GM19193 (cell line): ENCODE data around the gene SORD.

Experiments used
- POLR2A ChIP-seq: IDR thresholded peaks from 4 replicates; pipeline ENCODE4 v1.6.1; 2011; ENCODE audit not compliant: insufficient read depth, insufficient read length; ENCODE audit errors: extremely low read depth

The SORD gene

DNA sequence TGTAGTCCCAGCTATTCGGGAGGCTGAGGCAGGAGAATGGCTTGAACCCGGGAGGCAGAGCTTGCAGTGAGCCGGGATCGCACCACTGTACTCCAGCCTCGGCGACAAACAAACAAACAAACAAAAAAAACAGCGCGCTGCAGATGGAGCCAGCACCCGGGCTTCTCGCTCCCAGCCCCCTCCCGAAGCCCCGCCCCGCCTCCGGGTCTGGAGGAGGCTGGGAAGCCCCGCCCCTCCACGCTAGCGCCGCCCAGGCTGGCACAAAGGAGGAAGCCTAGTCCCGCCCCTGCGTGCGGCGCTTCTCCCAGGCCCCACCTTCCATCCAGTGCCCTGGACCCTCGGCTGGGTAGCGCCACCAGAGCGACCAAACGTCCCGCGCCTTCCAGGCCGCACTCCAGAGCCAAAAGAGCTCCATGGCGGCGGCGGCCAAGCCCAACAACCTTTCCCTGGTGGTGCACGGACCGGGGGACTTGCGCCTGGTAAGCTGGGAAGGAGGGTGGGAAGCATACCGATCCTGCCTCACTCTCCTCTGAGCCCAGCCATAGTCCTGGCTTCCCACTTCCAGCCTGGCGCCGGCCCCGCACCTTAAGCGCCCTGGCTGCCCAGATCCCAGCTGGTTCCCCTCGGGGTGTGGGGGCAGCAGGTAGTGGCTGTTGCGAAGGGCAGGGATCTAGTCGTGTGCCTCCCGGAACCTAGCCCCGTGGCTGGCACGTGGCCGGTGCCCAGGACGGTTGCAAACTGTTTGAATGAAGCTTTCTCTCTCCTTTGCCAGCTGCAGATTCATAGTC, at the start of gene SORD:
Gene SORD, plus strand, starts transcription at position 325 of the 788 bp plus-strand sequence. Its CDS starts 89 bp downstream, at position 414.
- peak; percentile 57 for TF ChIP-seq POLR2A

DNA sequence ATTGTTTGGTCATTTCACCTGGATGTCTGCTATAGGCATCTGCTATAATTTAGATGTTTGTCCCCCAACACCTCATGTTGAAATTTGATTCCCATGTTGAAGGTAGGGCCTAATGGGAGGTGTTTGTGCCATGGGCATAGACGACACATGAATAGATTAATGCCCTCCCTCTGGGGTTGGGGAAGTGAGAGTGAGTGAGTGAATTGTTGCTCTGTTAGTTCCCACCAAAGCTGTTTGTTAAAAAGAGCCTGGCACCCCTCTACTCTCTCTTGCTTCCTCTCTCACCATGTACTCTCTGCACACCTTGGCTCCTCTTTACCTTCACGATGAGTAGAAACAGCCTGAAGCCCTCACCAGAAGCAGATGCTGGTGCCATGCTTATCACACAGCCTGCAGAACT, 23.9 kb upstream of the SORD start:
- TF ChIP-seq POLR2A, result no peak

DNA sequence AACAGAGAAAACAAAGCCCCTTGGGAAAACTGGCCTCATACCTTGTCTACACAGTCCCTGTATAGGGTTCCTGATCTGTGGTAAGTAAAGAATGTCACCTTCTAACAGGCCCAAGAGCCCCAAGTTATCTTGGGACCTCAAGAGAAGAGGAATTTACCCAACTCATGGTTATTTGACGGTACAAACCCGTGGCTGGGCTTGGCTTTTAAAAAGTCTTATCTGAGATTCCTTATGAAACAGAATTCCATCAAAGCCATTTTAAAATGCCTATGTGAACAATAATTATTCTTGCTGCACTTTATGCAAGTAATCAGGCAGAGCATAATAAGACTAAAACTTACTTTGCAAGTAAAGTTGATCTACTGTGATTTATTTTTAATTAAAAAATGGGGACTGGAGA, 13.9 kb upstream of the SORD start:
- no peak for TF ChIP-seq POLR2A

DNA sequence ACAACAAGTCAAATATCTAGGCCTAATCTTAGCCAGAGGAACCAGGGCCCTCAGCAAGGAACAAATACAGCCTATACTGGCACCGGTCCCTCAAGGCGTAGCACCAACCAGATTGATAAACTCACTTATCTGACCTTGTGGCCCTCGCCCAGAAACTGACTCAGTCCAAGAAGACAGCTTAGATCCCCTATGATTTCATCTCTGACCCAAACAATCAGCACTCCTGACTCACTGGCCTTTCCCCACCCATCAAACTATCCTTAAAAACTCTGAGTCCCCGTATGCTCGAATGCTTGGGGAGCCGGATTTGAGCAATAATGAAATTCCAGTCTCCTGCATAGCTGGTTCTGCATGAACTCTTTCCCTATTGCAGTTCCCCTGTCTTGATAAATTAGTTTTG, 1.6 kb upstream of the SORD start:
- TF ChIP-seq POLR2A, result no peak

DNA sequence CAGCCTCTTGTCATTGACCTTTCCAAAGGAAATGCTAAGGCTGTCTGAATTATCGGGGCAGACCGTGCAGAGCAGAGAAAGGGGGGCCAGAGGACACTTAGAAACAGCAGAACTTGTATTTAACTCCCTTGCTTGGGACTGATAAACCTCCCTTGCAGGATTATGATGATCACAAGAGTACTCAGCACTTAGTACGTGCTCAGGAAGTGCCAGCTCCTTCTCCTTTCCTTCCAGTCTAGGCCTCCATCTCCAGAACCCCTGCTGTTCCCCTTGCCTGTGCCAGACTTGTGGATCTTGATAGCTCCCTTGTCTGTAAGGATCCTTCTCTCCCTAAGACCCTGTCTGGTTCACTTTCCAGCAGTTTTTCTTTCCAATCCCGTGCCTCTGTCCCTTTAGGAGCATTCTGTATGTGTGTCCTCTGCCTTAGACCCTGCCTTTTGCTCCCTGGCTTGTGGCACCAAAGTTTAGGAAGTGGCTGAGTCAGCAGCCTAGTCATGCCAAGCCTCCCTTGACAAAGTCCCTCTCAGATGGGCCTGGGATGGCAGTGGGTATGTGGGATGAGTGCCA, 747 bp downstream of the SORD start:
- no peak for TF ChIP-seq POLR2A

DNA sequence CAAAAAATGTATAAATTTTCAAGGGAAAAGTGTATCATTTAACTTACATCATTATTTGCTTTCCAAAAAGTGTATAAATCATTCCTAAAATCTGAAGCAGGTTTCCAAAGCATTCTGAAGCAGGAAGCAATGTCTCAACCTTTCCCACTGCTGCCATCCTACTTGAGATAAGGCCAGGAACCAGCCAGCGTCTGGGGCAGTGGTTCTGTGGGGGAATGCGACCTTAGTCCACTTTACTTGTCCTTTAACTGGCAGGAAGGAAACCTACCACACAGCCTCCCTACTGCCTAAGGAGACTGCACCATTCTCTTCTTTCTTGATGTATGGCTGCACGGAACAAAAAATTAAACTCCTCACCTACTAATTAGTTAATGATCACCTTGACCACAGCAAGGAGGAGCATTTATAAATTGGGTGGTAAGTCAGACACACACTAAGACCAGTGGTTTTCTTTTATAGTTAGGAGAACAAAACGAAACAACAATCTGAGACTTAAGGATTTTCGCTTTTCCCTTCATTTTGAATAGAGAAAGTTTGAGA, 3.7 kb downstream of the SORD start:
- TF ChIP-seq POLR2A, result no peak

DNA sequence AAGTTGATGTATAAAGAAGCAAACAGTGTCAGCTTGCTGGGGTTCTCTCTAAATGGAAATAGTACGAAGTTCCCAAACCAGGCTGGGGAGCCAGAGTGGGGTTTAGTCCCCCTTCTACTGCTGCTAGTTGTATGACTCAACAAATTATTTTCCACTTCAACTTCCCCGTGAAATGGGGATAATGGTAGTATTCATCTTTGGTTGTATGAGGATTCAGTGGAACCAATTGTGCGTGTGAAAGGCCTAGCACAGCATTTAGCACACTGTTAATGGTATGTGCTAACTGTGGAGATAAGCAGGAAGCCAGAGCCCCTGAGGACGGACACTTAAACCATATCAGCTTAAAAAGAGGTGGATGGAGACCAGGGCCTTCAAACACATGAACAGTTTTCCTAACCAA, 4.2 kb downstream of the SORD start:
- TF ChIP-seq POLR2A, result no peak

DNA sequence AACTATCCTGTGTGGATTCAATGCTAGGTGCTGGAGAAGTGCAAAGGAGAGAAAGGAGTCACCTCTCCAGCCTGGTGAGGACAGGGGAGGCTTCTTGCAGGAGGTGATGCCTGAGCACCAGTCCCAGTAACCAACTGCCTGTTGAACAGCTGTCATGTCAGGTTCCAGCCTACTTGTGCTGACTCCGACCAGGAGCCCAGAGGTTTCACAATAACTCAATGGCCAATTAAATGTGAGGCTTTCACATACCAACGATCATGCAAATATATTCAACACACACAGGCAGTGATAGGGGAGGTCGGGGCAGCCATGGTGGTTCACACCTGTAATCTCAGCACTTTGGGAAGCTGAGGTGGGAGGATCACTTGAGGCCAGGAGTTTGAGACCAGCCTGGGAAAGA, 7.7 kb downstream of the SORD start:
- TF ChIP-seq POLR2A, result peak; percentile 21

DNA sequence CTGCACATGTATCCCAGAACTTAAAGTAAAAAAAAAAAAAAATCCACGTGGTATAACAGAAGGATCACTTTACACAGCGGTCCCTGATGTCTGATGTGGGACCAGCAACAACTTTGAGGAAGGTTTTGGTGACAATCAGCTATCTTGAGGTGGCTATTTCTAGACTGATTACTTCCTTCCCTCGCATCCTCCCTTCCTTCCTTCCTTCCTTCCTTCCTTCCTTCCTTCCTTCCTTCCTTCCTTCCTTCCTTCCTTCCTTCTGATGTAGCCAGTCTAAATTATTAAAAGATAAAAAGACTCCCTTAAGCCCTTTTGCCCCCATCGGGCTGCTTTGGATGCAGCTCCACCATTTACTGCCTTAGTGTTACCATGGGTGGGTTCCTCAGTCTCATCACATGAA, 14.9 kb downstream of the SORD start:
- no peak for TF ChIP-seq POLR2A

DNA sequence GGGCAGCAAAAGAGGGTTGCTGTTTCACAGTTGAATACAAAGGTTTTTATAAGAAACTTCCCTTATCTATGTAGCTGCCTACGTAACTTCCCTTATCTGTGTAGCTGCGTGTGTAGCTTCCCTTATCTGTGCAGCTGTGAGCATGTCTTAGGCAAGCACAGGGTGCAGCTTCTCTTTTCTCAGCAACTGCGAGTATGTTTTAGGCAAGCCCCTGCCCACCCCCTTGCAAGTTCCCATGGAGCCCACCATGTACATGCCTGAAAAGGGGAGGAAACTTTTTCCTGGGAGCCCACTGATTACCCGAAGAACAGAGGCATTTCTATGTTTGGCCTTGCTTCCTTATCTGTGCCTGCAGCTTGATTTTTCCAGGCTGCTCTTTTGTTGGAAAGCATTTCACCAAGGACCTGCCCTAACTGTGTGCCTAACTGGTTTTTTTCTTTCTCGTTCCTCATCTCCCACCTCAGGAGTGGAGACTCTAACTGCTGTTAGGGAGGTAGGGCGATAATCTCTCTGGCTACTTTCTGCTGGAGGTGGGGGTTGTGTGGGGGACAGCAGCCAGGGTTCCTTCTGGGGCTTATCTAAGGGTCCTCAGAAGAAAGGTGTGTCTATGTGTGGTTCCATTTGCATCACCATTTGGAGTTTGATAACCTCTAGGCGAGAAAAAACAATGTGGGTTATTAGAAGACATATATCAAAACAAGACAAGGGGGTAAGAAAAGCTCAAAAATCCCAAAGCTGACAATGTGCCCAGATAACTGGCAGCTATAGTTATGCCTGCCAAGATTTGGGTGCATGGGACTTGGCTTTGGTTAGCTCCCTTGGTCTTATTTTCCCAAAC, 26.0 kb downstream of the SORD start:
- TF ChIP-seq POLR2A, result no peak

DNA sequence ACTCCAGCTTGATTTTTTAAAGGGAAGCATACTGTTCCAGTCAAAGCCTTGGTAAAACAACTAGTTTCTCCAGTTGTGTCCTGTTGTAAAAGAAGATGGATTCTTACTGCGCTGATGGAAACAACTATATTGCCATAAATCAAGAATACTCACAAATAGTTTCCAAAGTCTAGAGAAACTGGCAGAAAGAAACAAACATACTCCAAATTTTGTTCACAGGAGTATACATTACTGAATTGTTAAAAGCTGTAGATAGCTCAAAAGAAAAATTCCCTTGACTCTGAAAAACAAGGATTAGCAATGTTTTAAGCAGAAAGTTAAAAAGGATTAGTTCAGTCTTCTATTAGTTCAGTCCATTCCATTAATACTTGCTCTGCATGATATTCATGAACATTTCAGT, 27.6 kb downstream of the SORD start:
- no peak for TF ChIP-seq POLR2A

DNA sequence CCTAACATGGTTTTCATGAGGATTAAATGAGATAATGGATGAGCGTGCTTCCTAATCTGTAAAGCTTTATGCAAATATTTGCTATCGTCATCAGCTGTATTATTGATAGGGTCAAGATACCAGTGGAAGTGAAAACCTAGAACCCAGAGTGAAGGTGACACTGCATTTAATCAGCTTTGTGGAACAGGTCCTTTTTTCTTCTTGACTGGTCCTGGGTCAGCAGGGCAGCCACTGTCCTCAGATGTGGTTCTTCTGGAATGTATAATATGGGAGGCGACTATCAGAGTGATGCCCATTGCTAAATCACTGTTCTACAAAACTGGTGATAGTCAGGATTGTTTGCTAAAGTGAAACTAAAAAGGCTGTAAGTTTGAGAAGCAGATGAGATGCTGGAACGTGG, 41.4 kb downstream of the SORD start:
- no peak for TF ChIP-seq POLR2A

DNA sequence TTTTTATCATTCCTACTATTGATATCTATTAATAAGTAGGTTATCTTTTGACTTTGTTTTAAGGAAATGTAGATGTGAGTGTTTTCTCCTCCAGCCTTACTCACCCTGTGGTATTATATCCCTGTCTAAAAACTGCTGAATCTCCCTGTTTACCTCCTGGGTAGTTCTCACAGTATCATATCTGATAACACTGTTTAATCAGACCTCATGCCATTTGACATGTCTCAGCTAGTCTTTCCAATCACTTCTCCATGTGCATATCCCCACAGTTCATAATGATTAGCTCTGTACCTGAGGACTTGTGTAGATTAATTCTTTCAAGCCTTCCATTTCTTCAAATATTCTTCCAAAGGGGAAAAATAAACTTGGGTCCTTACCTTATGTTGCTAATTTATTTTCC, 60.2 kb downstream of the SORD start:
- TF ChIP-seq POLR2A, result no peak

DNA sequence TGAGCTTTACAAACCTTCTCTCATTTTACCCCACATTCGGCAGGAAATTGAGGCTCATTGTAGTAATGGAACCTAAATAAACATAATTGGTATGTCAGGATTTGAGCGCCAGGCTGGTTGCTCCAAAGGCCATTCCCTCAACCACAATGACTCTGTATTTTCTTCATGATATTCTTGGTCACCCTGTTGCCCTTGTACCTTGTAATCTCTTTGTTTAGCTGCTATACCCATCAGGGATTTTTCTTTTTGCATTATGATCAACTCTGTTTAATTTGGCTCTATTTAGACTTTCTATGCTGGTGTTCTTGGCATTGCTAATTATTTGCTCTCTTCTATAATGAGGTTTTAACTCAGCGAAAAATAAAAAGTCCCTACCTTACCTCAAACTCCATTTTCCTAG, 61.2 kb downstream of the SORD start:
- TF ChIP-seq POLR2A, result no peak

DNA sequence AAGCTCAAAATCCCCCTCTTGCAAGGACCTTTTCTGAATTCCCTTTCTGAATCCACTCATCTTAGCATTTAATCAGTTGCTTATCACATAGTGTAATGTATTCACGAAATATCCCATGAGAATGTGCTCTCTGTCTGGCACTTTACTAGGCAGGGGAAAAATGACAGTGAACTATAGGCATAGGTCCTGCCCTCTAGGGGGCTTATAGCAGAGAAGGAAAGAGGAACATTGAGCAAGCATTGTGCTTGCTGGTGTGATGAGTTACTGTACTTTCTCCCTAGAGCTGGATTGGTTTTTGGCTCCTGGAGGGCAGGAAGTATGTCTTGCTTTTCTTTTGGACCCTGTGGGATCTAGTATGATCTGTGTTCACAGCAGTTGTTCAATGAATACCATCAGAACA, 64.5 kb downstream of the SORD start:
- TF ChIP-seq POLR2A, result no peak
